H1 (cell line): Measurements from ENCODE around the gene OR13A1. TPM values are rescaled to one million over a fixed set of nuclear protein-coding genes. Genes with fewer than 3 reads are reported as not detected.

Experiments used
- CTCF ChIA-PET: fragments of 300-600 bp; sonication (Branson Sonifier 250); formaldehyde crosslinking; loops from one replicate; lab custom pipeline; 2021; ENCODE audit not compliant: partially characterized antibody; lab: Charles Lee
- POLR2A ChIA-PET: fragments of 300-600 bp; sonication (Branson Sonifier 250); formaldehyde crosslinking; loops from one replicate; lab custom pipeline; 2021; ENCODE audit warnings: inconsistent platforms; ENCODE audit not compliant: partially characterized antibody; lab: Charles Lee
- DNase-seq, 2 experiments: peaks; one replicate each; pipeline versions ENCODE4 v3.0.0 to v3.0.0-alpha.2; 2010 to 2022; ENCODE audit warnings: low spot score in 2 of 2, low read depth in 1 of 2, mixed read lengths in 1 of 2
- FAIRE-seq: peaks from 2 replicates; lab custom pipeline; 2011; peaks lifted over from hg19 to GRCh38; lab: Jason Lieb, UNC
- H2AFZ ChIP-seq: 2 replicates; pipeline ENCODE4 v1.8.1; 2012; ENCODE audit warnings: low read length, inconsistent platforms
- H2AK5ac ChIP-seq: 2 replicates; pipeline ENCODE4 v1.6.1; 2013; ENCODE audit warnings: low read depth, low read length
- H2BK120ac ChIP-seq: replicated peaks from 2 replicates; pipeline ENCODE3; 2013; ENCODE audit warnings: low read depth, low read length, inconsistent platforms
- H2BK12ac ChIP-seq: 2 replicates; pipeline ENCODE4 v1.6.1; 2013; ENCODE audit warnings: low read depth, low read length
- H2BK15ac ChIP-seq: 2 replicates; pipeline ENCODE4 v1.6.1; 2013; ENCODE audit warnings: low read length
- H2BK20ac ChIP-seq: 2 replicates; pipeline ENCODE4 v1.6.1; 2013; ENCODE audit warnings: low read length
- H2BK5ac ChIP-seq: 2 replicates; pipeline ENCODE4 v1.6.1; 2013; ENCODE audit warnings: low read depth, low read length
- H3K14ac ChIP-seq: 2 replicates; pipeline ENCODE4 v1.6.1; 2013; ENCODE audit warnings: inconsistent platforms; ENCODE audit not compliant: insufficient read length
- H3K18ac ChIP-seq: 2 replicates; pipeline ENCODE4 v1.6.1; 2013; ENCODE audit warnings: low read length; ENCODE audit errors: extremely low read depth
- H3K23ac ChIP-seq: 2 replicates; pipeline ENCODE4 v1.6.1; 2013; ENCODE audit warnings: inconsistent platforms; ENCODE audit not compliant: insufficient read length
- H3K23me2 ChIP-seq: 2 replicates; pipeline ENCODE4 v1.6.1; 2013; ENCODE audit warnings: low read depth, low read length
- H3K27ac ChIP-seq: 2 replicates; pipeline ENCODE4 v1.6.1; 2011; ENCODE audit warnings: low read depth, low read length, inconsistent platforms
- H3K27me3 ChIP-seq, 4 experiments: replicated peaks in 1 of 4; 1 replicate in 1 of 4; 2 replicates in 3 of 4; pipeline versions ENCODE4 v1.6.1 to v1.8.1; 2011 to 2013; ENCODE audit warnings: low read length in 3 of 4, mild to moderate bottlenecking in 3 of 4, inconsistent platforms in 2 of 4, mixed read lengths in 2 of 4, moderate library complexity in 1 of 4; ENCODE audit not compliant: control insufficient read depth in 3 of 4, insufficient read depth in 3 of 4; ENCODE audit errors: extremely low read depth in 1 of 4
- H3K36me3 ChIP-seq, 4 experiments: 2 replicates each; pipeline versions ENCODE4 v1.6.1 to v1.8.1; 2011 to 2013; ENCODE audit warnings: mild to moderate bottlenecking in 4 of 4, low read length in 3 of 4, moderate library complexity in 2 of 4, control low read depth in 1 of 4, inconsistent platforms in 1 of 4; ENCODE audit not compliant: insufficient read depth in 4 of 4, control insufficient read depth in 2 of 4
- H3K4ac ChIP-seq: replicated peaks from 2 replicates; pipeline ENCODE3; 2013; ENCODE audit warnings: low read length, low read depth, mixed read lengths, inconsistent platforms; ENCODE audit not compliant: insufficient read length
- H3K4me1 ChIP-seq, 4 experiments: replicated peaks in 1 of 4; 1 replicate in 1 of 4; 2 replicates in 3 of 4; pipeline versions ENCODE4 v1.6.1 to v1.8.1; 2011 to 2013; ENCODE audit warnings: low read length in 3 of 4, inconsistent platforms in 2 of 4, mixed read lengths in 1 of 4; ENCODE audit not compliant: insufficient read depth in 4 of 4, control insufficient read depth in 3 of 4
- H3K4me2 ChIP-seq, 2 experiments: 2 replicates each; pipeline versions ENCODE4 v1.6.1 to v1.8.1; 2011 to 2013; ENCODE audit warnings: low read depth in 2 of 2, low read length in 2 of 2, control low read depth in 1 of 2, inconsistent platforms in 1 of 2, mild to moderate bottlenecking in 1 of 2; ENCODE audit not compliant: insufficient read depth in 1 of 2
- H3K4me3 ChIP-seq, 4 experiments: fragments of 200-600, 300-600 bp in 1 of 4; sonication (generic), shearing (Covaris generic), sonication (Bioruptor Twin) in 1 of 4; 2 replicates each; pipeline versions ENCODE4 v1.5.1 to v1.8.1; 2011 to 2016; ENCODE audit warnings: low read length in 4 of 4, low read depth in 3 of 4, control low read depth in 2 of 4, inconsistent platforms in 2 of 4, mild to moderate bottlenecking in 2 of 4, mixed read lengths in 1 of 4, moderate library complexity in 1 of 4; ENCODE audit not compliant: insufficient read depth in 2 of 4; ENCODE audit errors: extremely low read depth in 1 of 4
- H3K56ac ChIP-seq: replicated peaks from 2 replicates; pipeline ENCODE3; 2013; ENCODE audit warnings: low read depth, mild to moderate bottlenecking, mixed read lengths, low read length, inconsistent platforms; ENCODE audit not compliant: insufficient read length
- H3K79me1 ChIP-seq: 2 replicates; pipeline ENCODE4 v1.6.1; 2013; ENCODE audit warnings: low read depth, low read length, control low read depth
- H3K79me2 ChIP-seq, 2 experiments: 2 replicates each; pipeline versions ENCODE4 v1.6.1 to v1.8.1; 2012 to 2013; ENCODE audit warnings: low read length in 2 of 2, mild to moderate bottlenecking in 2 of 2, inconsistent platforms in 1 of 2; ENCODE audit not compliant: insufficient read depth in 2 of 2, control insufficient read depth in 1 of 2
- H3K9ac ChIP-seq, 4 experiments: replicated peaks in 1 of 4; 1 replicate in 1 of 4; 2 replicates in 3 of 4; pipeline versions ENCODE4 v1.6.1 to v1.8.1; 2011 to 2013; ENCODE audit warnings: low read depth in 3 of 4, low read length in 3 of 4, control low read depth in 2 of 4, mild to moderate bottlenecking in 2 of 4, moderate library complexity in 2 of 4, inconsistent platforms in 1 of 4; ENCODE audit errors: extremely low read depth in 1 of 4
- H3K9me3 ChIP-seq, 2 experiments: 2 replicates each; pipeline versions ENCODE4 v1.6.1 to v1.8.1; 2012 to 2013; ENCODE audit warnings: mild to moderate bottlenecking in 2 of 2, moderate library complexity in 2 of 2, control low read depth in 1 of 2, inconsistent platforms in 1 of 2, low read depth in 1 of 2, low read length in 1 of 2, mixed read lengths in 1 of 2; ENCODE audit not compliant: insufficient read depth in 2 of 2
- H4K20me1 ChIP-seq, 2 experiments: replicated peaks in 1 of 2; 2 replicates each; pipeline versions ENCODE3 to v1.8.1; 2011 to 2013; ENCODE audit warnings: inconsistent platforms in 2 of 2, low read length in 2 of 2, mild to moderate bottlenecking in 1 of 2; ENCODE audit not compliant: insufficient read depth in 2 of 2, control insufficient read depth in 1 of 2
- H4K5ac ChIP-seq: 2 replicates; pipeline ENCODE4 v1.6.1; 2013; ENCODE audit warnings: low read length, low read depth, mixed read lengths, inconsistent platforms; ENCODE audit not compliant: insufficient read length
- H4K8ac ChIP-seq: 2 replicates; pipeline ENCODE4 v1.8.0; 2013; ENCODE audit warnings: mild to moderate bottlenecking, moderate library complexity, low read length, inconsistent platforms; ENCODE audit not compliant: insufficient read depth; ENCODE audit errors: extremely low read depth
- H4K91ac ChIP-seq: replicated peaks from 2 replicates; pipeline ENCODE3; 2013; ENCODE audit warnings: low read length, mixed read lengths, inconsistent platforms; ENCODE audit not compliant: insufficient read length
- GTF2F1 ChIP-seq: IDR thresholded peaks from 2 replicates; pipeline ENCODE4 v1.6.1; 2012; ENCODE audit warnings: low read depth, low read length, improper control_type of control experiment, borderline replicate concordance
- WGBS, 2 experiments: shearing (Covaris generic) in 1 of 2; methylation state at CpG; one replicate each; pipeline versions ENCODE4 v1.1.6 to v1.1.7; 2013 to 2015; ENCODE audit warnings: low lambda C conversion rate in 2 of 2, mixed read lengths in 2 of 2, inconsistent platforms in 1 of 2, low coverage in 1 of 2, missing lambda C conversion rate in 1 of 2; ENCODE audit not compliant: insufficient replicate concordance in 2 of 2, insufficient coverage in 1 of 2, insufficient read length in 1 of 2; ENCODE audit errors: extremely low coverage in 1 of 2, missing lambda C conversion rate in 1 of 2; 5-methylcytosine and 5-hydroxymethylcytosine counted together
- polyA plus RNA-seq, 7 experiments: library from polyadenylated mRNA; depleted of rRNA in 3 of 7; stranded (reverse) in 5 of 7; unstranded in 2 of 7; fragments of >200 nt in 5 of 7; fragments of 200-250 nt in 2 of 7; gene quantifications; 1 replicate in 5 of 7; 2 replicates in 1 of 7; 4 replicates in 1 of 7; pipeline versions ENCODE4 v1.2.1 to v1.2.3, GENCODE V29; 2011 to 2013; ENCODE audit warnings: missing spikeins in 2 of 7, mixed read lengths in 2 of 7
- total RNA-seq: library from RNA; stranded (reverse); fragmentation: NEBNext Ultra II Directional; extraction: Animal tissue kit (Norgen Biotek cat#: 25700); gene quantifications from 2 replicates; pipeline ENCODE4 v1.2.1, GENCODE V29; 2021

The OR13A1 gene
- total and polyA plus RNA-seq, 2 of the 8 experiments (the other 6 are each of a cell fraction or from before 2014, with no cell fraction given) = 0.53 TPM; not detected in 1

GRCh38 chr10:45313264-45313873 is 2.0 kb downstream of the OR13A1 start:
- Histone ChIP-seq H4K5ac (no peak overlapping the region), H2BK15ac (no peak overlapping the region), H3K4me3 (no peak overlapping the region), H3K4me2 (no peak overlapping the region), H3K27ac (no peak overlapping the region), H3K79me1 (no peaks in the 10 kb centered on the region), H2BK120ac (no peak overlapping the region), H3K27me3 (no peaks in the 10 kb centered on the region), H3K18ac (no peak overlapping the region), H3K14ac (no peak overlapping the region), H3K4me1 (peaks cover 0 to 4% (median 0%) of the 10 kb centered on the region in 4 experiments; a peak in 1 of 7 replicates), H2BK5ac (no peak overlapping the region), H4K20me1 (no peaks in the 10 kb centered on the region), H4K8ac (no peak overlapping the region), H3K79me2 (no peaks in the 10 kb centered on the region), H3K36me3 (no peaks in the 10 kb centered on the region), H2BK20ac (no peak overlapping the region), H3K23ac (no peak overlapping the region), H3K4ac (no peak overlapping the region), H3K9ac (no peak overlapping the region), H2AK5ac (no peak overlapping the region), H2AFZ (no peak overlapping the region), H3K9me3 (no peaks in the 10 kb centered on the region), H3K23me2 (no peaks in the 10 kb centered on the region), H2BK12ac (no peak overlapping the region), H3K56ac (no peak overlapping the region), H4K91ac (no peak overlapping the region)
- POLR2A ChIA-PET = no interaction called here
- 88% methylated on average over 3 of the region's 3 CpGs; no CpG with 5 or more reads in 1 of the 2 experiments for WGBS, 2 experiments
- FAIRE-seq = no peak
- CTCF ChIA-PET = interaction anchor here (1.4 kb wide), 1 partner anchor 63 kb away, joined by 5 read pairs; no protein-coding TSS in a partner anchor
- TF ChIP-seq GTF2F1 = no peak
- DNase-seq = no peak
